OCI-LY3 (cell line): Measurements from ENCODE around the gene SHISA8.

Experiments
- H2AFZ ChIP-seq: fragments of 200-600, 300-600 bp; shearing (Covaris generic); 2 replicates; pipeline ENCODE4 v1.6.0; 2014; ENCODE audit warnings: antibody characterized with exemption, low read depth, low read length
- H3K27ac ChIP-seq: fragments of 200-600, 300-600 bp; sonication (generic); 2 replicates; pipeline ENCODE4 v1.5.1; 2014; ENCODE audit warnings: mild to moderate bottlenecking, low read length, moderate library complexity, mixed read lengths
- H3K27me3 ChIP-seq: fragments of 200-600, 300-600 bp; sonication (generic); 2 replicates; pipeline ENCODE4 v1.6.1; 2014; ENCODE audit warnings: low read depth, low read length, mixed read lengths
- H3K36me3 ChIP-seq: fragments of 200-600, 300-600 bp; sonication (generic); replicated peaks from 2 replicates; pipeline ENCODE3; 2014; ENCODE audit warnings: low read depth, low read length, mixed read lengths
- H3K4me1 ChIP-seq: fragments of 300-600, 200-600 bp; sonication (generic); 2 replicates; pipeline ENCODE4 v1.6.1; 2014; ENCODE audit warnings: low read length, mixed read lengths
- H3K4me2 ChIP-seq: fragments of 200-600, 300-600 bp; sonication (generic); 2 replicates; pipeline ENCODE4 v1.6.1; 2014; ENCODE audit warnings: low read length, mixed read lengths
- H3K4me3 ChIP-seq: fragments of 300-600, 200-600 bp; sonication (generic); 2 replicates; pipeline ENCODE4 v1.5.1; 2014; ENCODE audit warnings: antibody characterized with exemption, mild to moderate bottlenecking, low read length, moderate library complexity
- H3K79me2 ChIP-seq: fragments of 300-600, 200-600 bp; shearing (Covaris generic); 2 replicates; pipeline ENCODE4 v1.6.1; 2014; ENCODE audit warnings: mild to moderate bottlenecking, low read length, mixed read lengths
- H3K9ac ChIP-seq: fragments of 300-600, 200-600 bp; shearing (Covaris generic); 2 replicates; pipeline ENCODE4 v1.6.0; 2014; ENCODE audit warnings: mild to moderate bottlenecking, low read length, moderate library complexity
- H3K9me3 ChIP-seq: fragments of 200-600, 300-600 bp; shearing (Covaris generic); 2 replicates; pipeline ENCODE4 v1.6.1; 2014; ENCODE audit warnings: low read length, mixed read lengths; ENCODE audit not compliant: insufficient read depth
- H4K20me1 ChIP-seq: fragments of 200-600, 300-600 bp; sonication (generic); 2 replicates; pipeline ENCODE4 v1.6.1; 2016; ENCODE audit warnings: low read length, mixed read lengths; ENCODE audit not compliant: insufficient read depth
- CTCF ChIP-seq: fragments of 200-600, 300-600 bp; sonication (generic); IDR thresholded peaks from 2 replicates; pipeline ENCODE4 v1.5.1; 2014; ENCODE audit warnings: antibody characterized with exemption, low read length, low read depth
- EZH2phosphoT487 ChIP-seq: fragments of 200-600 bp; shearing (Covaris generic); IDR thresholded peaks from 2 replicates; pipeline ENCODE4 v1.6.1; 2018; ENCODE audit warnings: antibody characterized with exemption, mixed run types, low read depth

SHISA8 gene

GRCh38 chr22:41931701-41932269 is 16.9 kb upstream of the SHISA8 start:
- peak overlapping the region; percentile 48 for H3K4me2 ChIP-seq
- no peak overlapping the region for H3K4me3 ChIP-seq
- H3K4me1 ChIP-seq: peaks cover 76% of the 10 kb centered on the region

GRCh38 chr22:41929418-41929810 is 14.5 kb upstream of the SHISA8 start:
- Histone ChIP-seq H3K36me3 (peaks cover 4% of the 10 kb centered on the region), H3K9ac (no peak overlapping the region), H2AFZ (no peak overlapping the region), H3K4me2 (0 out of 2 replicates have a peak overlapping the region, but pooled peaks have one; percentile 3), H3K4me1 (peaks cover 71% of the 10 kb centered on the region), H3K27me3 (peaks cover 13% of the 10 kb centered on the region), H3K27ac (peak overlapping the region; percentile 33; the same call in 1 of the 2 replicates), H4K20me1 (no peaks in the 10 kb centered on the region), H3K4me3 (no peak overlapping the region), H3K79me2 (no peaks in the 10 kb centered on the region), H3K9me3 (no peaks in the 10 kb centered on the region)
- TF ChIP-seq CTCF (no peak), EZH2phosphoT487 (no peak)

More at GRCh38 chr22:41931701-41932269, 16.9 kb upstream of the SHISA8 start:
- Histone ChIP-seq H3K79me2 (no peaks in the 10 kb centered on the region), H3K27ac (peak overlapping the region; percentile 51), H3K27me3 (peaks cover 3% of the 10 kb centered on the region; the same call in 1 of the 2 replicates), H4K20me1 (no peaks in the 10 kb centered on the region; the same call in 1 of the 2 replicates), H3K36me3 (peaks cover 11% of the 10 kb centered on the region), H3K9ac (no peak overlapping the region; the same call in 1 of the 2 replicates), H3K9me3 (no peaks in the 10 kb centered on the region), H2AFZ (no peak overlapping the region)
- no peak for TF ChIP-seq EZH2phosphoT487
- TF ChIP-seq CTCF: no peak

GRCh38 chr22:41928593-41929417 is 13.9 kb upstream of the SHISA8 start:
- Histone ChIP-seq H3K27ac (peak overlapping the region; percentile 33; the same call in 1 of the 2 replicates), H3K9ac (no peak overlapping the region), H4K20me1 (no peaks in the 10 kb centered on the region), H3K27me3 (peaks cover 13% of the 10 kb centered on the region), H3K9me3 (no peaks in the 10 kb centered on the region), H3K4me2 (0 out of 2 replicates have a peak overlapping the region, but pooled peaks have one; percentile 3), H3K4me3 (no peak overlapping the region), H3K79me2 (no peaks in the 10 kb centered on the region), H3K4me1 (peaks cover 66% of the 10 kb centered on the region), H3K36me3 (no peaks in the 10 kb centered on the region), H2AFZ (no peak overlapping the region)
- no peak for TF ChIP-seq EZH2phosphoT487
- no peak for TF ChIP-seq CTCF

GRCh38 chr22:41927813-41928212 is 12.9 kb upstream of the SHISA8 start:
- no peaks in the 10 kb centered on the region for H3K36me3 ChIP-seq
- H3K4me1 ChIP-seq: peaks cover 70% of the 10 kb centered on the region
- no peak overlapping the region for H3K4me2 ChIP-seq
- H3K79me2 ChIP-seq: no peaks in the 10 kb centered on the region
- H3K4me3 ChIP-seq: no peak overlapping the region
- no peak overlapping the region for H2AFZ ChIP-seq
- H4K20me1 ChIP-seq: no peaks in the 10 kb centered on the region
- no peak overlapping the region for H3K9ac ChIP-seq
- no peak overlapping the region for H3K27ac ChIP-seq
- TF ChIP-seq CTCF (no peak), EZH2phosphoT487 (no peak)
- no peaks in the 10 kb centered on the region for H3K9me3 ChIP-seq
- H3K27me3 ChIP-seq: peaks cover 13% of the 10 kb centered on the region
